GM19372 (cell line): ENCODE measurements around the gene AFMID.
"Not testable (repeated sequence)": the region's sequence is repeated elsewhere in the genome, so short reads cannot be mapped to it uniquely, and the experiment has no call there.

Experiments used
- ATAC-seq: cut with Tn5 transposase; IDR thresholded peaks from one replicate; pipeline ENCODE4 v1.9.1; 2021; ENCODE audit warnings: mild to moderate bottlenecking, low read depth, moderate library complexity; ENCODE audit not compliant: unreplicated experiment

The AFMID gene

DNA sequence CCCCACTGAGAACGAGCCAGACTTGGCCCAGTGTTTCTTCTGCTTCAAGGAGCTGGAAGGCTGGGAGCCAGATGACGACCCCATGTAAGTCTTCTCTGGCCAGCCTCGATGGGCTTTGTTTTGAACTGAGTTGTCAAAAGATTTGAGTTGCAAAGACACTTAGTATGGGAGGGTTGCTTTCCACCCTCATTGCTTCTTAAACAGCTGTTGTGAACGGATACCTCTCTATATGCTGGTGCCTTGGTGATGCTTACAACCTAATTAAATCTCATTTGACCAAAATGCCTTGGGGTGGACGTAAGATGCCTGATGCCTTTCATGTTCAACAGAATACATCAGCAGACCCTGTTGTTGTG, 27.5 kb downstream of the AFMID start:
- no peak for ATAC-seq

DNA sequence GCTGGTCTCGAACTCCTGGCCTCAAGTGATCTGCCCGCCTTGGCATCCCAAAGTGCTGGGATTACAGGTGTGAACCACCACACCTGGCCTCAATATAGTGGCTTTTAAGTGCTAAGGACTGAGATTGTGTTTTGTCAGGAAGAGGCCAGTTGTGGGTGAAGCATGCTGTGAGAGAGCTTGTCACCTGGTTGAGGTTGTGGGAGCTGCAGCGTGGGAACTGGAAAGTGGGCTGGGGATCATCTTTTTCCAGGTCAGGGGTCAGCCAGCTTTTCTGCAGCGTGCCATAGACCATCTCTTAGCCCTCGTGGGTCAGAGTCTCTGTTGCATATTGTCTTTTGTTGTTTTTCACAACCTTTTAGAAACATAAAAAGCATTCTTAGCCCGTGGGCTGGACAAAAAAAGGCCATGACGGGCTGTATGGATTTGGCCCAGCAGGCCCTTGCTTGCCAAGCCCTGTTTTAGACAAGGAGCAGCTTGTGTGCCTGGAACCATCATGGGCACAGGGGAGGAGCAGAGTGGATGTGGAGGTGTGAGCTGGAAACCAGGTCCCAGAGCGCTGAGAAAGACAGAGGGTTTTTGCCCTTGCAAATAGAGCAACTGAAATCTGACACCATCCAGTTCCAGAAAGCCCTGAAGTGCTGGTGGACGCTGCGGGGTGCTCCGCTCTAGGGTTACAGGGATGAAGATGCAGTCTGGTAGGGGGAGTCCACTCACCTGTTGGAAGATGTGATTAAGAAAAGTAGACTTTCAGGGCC, 32.4 kb downstream of the AFMID start:
- ATAC-seq: no peak

DNA sequence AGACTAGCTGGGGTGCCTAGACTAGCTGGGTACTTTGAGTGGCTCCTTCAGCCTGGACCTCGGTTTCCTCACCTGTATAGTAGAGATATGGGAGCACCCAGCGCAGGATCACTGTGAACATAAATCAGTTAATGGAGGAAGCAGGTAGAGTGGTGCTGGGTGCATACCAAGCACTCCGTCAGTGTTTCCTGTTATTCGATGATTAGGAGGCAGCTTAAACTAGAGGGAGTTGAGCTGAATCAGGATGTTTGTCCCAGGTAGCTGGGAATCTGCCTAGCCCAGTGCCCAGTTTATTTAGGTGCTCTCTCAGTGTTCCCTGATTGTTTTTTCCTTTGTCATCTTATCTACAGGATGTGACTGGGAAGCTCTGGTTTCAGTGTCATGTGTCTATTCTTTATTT, 35.9 kb downstream of the AFMID start:
- ATAC-seq: no peak

DNA sequence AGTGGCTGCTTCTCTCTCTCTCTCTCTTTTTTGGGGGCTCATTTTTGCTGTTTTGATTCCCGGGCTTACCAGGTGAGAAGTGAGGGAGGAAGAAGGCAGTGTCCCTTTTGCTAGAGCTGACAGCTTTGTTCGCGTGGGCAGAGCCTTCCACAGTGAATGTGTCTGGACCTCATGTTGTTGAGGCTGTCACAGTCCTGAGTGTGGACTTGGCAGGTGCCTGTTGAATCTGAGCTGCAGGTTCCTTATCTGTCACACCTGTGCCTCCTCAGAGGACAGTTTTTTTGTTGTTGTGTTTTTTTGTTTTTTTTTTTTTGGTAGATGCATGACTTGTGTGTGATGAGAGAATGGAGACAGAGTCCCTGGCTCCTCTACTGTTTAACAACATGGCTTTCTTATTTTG, 36.6 kb downstream of the AFMID start:
- no peak for ATAC-seq

DNA sequence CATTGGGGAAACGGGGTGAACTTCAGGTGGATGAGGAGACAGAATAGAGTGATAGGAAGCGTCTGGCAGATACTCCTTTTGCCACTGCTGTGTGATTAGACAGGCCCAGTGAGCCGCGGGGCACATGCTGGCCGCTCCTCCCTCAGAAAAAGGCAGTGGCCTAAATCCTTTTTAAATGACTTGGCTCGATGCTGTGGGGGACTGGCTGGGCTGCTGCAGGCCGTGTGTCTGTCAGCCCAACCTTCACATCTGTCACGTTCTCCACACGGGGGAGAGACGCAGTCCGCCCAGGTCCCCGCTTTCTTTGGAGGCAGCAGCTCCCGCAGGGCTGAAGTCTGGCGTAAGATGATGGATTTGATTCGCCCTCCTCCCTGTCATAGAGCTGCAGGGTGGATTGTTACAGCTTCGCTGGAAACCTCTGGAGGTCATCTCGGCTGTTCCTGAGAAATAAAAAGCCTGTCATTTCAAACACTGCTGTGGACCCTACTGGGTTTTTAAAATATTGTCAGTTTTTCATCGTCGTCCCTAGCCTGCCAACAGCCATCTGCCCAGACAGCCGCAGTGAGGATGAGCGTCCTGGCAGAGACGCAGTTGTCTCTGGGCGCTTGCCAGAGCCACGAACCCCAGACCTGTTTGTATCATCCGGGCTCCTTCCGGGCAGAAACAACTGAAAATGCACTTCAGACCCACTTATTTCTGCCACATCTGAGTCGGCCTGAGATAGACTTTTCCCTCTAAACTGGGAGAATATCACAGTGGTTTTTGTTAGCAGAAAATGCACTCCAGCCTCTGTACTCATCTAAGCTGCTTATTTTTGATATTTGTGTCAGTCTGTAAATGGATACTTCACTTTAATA, 37.3 kb downstream of the AFMID start:
- no peak for ATAC-seq

DNA sequence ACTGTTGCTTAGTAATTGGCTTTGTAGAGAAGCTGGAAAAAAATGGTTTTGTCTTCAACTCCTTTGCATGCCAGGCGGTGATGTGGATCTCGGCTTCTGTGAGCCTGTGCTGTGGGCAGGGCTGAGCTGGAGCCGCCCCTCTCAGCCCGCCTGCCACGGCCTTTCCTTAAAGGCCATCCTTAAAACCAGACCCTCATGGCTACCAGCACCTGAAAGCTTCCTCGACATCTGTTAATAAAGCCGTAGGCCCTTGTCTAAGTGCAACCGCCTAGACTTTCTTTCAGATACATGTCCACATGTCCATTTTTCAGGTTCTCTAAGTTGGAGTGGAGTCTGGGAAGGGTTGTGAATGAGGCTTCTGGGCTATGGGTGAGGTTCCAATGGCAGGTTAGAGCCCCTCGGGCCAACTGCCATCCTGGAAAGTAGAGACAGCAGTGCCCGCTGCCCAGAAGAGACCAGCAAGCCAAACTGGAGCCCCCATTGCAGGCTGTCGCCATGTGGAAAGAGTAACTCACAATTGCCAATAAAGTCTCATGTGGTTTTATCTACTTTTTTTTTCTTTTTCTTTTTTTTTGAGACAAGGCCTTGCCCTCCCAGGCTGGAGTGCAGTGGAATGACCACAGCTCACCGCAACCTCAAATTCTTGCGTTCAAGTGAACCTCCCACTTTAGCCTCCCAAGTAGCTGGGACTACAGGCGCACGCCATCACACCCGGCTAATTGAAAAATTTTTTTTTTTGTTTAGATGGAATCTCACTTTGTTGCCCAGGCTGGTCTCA, 38.1 kb downstream of the AFMID start:
- no peak for ATAC-seq

DNA sequence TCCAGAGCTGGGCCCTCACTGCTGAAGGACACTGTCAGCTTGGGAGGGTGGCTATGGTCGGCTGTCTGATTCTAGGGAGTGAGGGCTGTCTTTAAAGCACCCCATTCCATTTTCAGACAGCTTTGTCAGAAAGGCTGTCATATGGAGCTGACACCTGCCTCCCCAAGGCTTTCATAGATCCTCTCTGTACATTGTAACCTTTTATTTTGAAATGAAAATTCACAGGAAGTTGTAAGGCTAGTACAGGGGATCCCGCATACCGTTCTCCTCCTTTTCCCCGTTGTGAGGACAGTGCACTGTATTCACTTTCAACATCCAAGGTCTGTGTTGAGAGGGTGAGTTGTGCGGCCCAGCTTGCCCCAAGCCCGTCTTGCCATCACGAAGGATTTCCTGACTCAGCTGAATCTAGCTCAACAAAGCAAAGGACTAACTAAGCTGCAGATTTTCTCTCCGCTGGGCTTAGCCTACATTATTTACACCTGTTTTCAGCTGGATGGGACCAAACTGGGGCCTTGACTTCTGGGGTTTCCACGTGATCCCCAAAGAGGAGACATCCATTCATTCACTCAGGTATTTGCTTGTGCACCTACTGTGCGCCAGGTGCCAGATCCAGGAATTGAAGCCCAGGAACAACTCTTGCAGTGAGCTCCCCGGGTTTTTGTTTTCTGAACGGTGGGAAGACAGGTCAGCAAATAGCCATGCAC, 39.0 kb downstream of the AFMID start:
- no peak for ATAC-seq

DNA sequence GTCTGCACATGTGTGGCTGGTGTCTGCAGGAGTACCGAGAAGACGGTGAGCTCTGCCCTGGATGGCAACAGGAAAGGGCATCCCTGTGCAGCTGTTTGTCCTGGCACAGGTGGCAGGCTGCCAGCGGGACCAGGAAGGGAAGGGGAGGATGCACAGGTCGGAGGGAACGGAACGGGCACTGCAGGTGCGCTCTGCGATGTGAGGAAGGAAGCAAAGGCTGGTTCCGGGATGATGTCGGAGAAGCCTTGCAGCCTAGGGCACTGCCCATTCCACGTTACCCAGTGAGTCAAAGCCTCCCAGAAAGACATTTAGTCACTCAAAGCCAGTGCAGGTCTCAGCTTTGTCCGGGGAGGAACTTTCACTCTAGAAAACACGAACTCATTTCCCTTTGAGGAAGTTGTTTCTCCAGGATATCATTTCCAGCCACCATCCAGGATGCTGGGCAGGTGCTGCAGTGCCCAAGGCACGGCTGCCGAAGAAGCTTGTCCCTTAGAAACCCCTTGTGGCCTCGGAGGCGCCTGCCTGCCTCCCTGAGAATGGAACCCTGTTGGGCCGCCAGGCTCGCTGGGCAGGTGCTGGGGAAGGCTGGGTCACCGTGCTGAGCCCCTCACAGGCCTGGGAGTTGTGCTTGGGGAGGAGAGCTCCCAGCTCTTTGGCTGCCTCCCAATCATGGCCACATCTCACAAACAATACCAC, 39.7 kb downstream of the AFMID start:
- ATAC-seq: no peak

DNA sequence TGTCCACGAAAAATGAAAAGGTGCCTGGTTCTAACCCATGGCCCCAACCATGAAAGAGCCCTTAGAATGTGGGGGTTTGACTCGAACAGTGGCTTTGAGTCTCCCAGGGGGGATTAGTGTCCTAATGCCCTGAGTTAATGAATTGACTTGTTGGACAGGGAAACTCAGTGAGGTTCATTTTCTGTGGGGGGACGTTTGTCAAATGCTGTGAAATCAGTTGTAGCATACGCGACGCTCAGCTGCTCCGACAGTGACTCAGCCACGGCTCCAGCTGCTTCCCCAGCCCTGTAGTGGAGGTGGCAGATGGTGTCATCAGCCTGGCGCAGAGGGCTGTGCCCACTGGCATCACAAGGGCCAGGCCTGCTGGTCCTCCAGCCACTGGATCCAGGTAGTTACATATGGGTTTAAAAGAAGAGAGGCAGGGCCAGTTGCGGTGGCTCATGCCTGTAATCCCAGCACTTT, 40.3 kb downstream of the AFMID start:
- no peak for ATAC-seq

DNA sequence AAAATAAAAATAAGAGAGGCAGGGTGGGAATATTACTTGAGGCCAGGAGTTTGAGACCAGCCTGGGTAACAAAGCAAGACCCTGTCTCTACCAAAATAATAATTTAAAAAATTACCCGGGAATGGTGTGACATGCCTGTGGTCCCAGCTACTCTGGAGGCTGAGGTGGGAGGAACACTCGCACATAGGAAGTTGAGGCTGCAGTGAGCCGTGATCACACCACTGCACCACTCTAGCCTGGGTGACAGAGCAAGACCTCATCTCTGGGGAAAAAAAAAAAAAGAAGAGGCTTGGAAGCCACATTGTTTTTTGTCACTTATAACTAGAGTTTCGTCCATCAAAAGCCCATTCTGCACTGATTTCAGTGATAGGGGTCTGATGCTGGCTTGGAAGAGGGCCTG, 41.0 kb downstream of the AFMID start:
- no peak for ATAC-seq

DNA sequence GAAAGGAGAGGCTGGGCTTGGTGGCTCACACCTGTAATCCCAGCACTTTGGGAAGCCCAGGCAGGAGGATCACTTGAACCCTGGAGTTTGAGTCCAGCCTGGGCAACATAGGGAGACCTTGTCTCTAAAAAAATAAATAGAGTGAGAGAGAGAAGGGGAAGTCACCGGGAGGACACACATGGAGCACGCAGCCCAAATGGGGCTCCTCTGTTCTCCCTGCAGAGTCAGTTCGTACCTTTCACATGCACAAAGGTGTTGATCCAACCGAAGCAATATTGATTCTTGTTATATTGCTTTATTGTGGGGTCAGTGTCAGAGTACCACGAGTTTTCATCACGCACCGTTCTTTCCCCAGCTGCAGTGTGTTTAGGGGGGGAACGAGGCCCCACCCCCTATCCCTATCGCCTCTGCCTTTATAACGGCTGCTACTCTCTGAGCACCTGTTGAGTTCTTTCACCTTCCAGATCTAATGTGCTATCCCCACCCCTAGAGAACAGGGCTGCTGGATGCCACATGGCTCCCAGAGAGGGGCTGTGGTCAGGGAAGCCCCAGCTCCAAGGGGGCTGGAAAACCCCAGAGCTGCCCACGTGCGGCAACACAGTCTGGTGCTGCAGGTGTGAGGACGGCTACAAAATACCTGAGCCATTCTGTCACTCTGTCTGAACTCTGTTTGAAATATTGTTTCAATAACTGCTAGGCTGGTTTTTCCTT, 43.2 kb downstream of the AFMID start:
- ATAC-seq: no peak

DNA sequence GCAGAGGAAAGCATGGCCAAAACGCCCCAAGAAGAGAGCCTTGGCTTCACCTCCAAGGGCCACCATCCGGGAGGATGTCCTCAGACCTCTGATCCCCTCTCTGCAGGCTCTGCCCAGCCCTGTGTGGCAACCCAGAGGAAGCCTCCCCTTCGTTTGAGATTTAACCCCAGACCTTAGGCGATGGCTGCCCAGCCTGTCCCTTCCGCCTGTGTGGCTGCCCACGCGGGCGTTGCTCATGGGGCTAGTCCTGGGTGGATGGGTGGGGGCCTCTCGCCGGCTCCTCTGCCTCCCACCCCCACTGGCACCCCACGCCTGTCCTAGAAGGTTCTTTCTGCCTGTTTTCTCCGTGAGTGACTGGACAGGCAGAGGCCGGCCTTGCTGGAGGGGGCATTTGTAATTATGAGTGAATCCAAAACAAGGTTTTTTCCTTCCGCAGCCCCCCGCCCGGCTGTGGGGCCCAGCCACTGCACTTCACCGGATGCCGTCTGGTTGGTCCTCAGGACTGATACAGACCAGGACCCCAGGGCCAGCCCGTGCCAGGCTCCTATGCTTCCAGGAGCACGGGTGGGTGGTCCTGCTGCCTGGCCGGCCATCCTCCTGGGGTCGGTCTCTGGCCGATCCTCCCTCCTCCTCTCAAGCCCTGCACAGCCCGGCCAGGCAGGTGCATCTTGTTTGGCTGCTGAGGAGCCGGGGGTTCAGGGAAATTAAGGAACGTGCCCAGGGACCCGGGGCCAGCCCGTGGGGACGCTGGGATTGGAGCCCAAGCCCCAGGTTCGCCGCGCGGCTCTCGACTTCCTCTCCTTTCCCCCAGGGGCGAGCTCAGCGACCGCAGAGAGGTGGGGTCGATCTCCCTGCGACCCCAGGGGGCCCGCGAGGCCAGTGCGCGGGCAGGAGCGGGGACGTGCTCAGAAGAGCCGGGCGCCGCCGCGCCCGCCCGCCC, 44.1 kb downstream of the AFMID start, which contains the start of gene TMEM235:
TMEM235 (plus strand) TSS at position 636 of the 940 bp plus-strand sequence. CDS start 393 bp downstream, outside the sequence.
- ATAC-seq: no peak

DNA sequence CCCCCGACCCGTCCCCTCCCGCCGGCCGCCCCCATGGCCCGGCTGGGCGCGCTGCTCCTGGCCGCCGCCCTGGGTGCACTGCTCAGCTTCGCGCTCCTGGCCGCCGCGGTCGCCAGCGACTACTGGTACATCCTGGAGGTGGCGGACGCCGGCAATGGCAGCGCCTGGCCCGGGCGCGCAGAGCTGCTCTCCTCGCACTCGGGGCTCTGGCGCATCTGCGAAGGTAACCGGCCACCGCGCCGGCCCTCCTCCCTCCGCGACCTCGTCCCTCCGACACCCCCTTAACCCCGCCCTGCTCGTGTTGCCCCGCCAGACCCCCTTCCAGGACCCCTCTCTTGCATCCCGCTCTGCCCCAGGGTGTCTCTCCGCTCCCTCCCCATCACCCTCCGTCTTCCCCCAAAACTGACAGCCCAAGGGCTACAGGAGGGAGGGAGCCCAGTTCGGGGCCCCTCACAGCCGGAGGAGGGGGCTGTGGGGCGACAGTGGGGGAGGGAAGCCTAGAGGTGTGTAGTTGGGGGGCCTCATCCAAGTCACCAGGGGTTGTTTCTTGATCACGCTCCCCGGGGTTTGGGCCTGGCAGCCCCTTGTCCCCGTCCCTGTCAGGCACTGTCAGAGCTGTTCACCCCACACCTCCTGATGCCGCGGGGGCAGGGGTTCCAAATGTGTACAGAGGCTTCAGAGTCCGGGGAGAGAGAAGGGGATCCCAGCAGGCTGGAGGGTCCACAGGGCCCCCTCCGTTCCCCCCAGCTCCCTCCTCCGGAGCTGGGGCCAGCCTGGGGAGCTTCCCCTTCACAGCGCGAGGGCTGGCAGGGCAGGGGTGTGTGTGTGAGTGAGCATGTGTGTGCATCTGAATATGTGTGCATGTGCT, 45.1 kb downstream of the AFMID start:
- ATAC-seq: no peak

DNA sequence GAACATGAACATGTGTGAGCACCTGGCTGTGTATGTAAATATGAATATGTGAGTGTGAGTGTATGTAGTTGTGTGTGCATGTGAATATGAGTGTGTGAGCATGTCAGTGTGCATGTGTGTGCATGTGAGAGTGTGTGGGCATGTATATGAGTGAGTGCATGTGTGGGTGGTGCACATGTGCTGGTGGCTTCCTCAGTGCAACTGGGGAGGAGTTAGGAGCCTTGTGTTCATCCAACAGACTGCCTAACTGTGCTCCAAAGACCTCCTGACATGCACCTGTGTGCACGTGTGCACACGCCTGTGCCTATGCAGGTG, 45.7 kb downstream of the AFMID start:
- no peak for ATAC-seq

DNA sequence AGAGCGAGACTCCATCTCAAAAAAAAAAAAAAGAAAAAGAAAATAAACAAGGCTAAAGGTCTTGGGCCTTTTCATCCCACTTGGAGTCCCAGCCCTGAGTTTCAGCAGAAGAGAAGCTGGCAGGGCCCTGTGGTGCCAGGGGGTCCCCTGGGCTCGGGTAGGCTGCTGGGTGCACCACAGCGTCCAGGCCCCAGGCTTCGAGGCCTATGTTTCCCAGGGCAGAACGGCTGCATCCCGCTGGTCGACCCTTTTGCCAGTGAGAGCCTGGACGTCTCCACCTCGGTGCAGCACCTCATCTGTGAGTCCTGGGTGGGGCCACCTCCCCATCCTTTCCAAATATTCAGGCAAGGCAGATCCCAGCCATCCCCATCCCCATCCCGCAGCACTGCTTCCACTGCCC, 46.5 kb downstream of the AFMID start:
- ATAC-seq: no peak

DNA sequence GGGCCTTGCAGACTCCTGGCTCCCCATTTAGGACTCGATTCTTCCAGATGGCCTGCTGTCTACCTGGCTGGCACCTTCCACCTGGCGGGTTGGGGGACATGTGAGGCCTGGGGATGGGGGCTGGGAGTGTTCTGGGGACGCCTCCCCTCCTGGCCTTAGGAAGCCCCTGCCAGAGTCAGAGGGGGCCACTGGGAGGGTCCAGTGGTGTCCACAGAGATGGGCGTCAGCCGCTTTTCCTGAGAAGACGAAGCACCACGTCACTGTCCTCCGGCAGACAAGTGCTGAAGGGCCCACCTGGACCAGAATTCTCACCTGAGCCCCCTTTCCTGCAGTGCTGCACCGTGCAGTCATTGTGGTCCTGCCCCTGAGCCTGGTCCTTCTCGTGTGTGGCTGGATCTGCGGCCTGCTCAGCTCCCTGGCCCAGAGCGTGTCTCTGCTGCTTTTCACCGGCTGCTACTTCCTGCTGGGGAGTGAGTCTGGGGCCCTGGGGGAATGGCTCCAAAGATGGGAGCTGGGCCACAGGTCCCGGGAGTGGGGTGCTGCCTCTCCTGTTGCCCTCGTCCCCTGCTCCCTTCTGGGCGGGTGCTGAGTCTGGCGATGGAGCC, 47.2 kb downstream of the AFMID start:
- no peak for ATAC-seq

DNA sequence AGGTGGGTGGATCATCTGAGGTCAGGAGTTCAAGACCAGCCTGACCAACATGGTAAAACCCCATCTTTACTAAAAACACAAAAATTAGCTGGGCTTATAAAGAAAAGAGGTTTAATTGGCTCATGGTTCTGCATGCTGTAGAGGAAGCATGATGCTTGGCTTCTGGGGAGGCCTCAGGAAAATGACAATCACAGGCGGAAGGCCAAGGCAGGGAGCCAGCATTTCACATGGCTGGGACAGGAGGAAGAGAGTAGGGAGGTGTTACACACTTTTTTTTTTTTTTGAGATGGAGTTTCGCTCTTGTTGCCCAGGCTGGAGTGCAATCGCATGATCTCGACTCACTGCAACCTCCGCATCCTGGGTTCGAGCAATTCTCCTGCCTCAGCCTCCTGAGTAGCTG, 47.9 kb downstream of the AFMID start:
- not testable (repeated sequence) for ATAC-seq
